GM23338 (cell line): ENCODE results near the gene TMEM59L. TPM values are rescaled to one million over a fixed set of nuclear protein-coding genes. Genes with fewer than 3 reads are reported as not detected.
A peak's percentile ranks its signal among the peaks of the same experiment; 100 is the strongest.

Experiments
- ATAC-seq: fragments of 200-7000 bp; cut with Tn5 transposase; 3 replicates; pipeline ENCODE4 v1.9.1; 2020
- DNase-seq: peaks from one replicate; pipeline ENCODE4 v3.0.0-alpha.2; 2015; ENCODE audit warnings: low spot score
- H2AFZ ChIP-seq: fragments of 200-600 bp; sonication (generic); 2 replicates; pipeline ENCODE4 v1.8.0; 2016; ENCODE audit warnings: antibody characterized with exemption, mild to moderate bottlenecking, moderate library complexity
- H3F3A ChIP-seq: fragments of 200-600 bp; sonication (generic); replicated peaks from 2 replicates; pipeline ENCODE4 v1.8.0; 2017; ENCODE audit warnings: antibody characterized with exemption, mixed run types, low read depth
- H3K27ac ChIP-seq: fragments of 200-600 bp; sonication (generic); 2 replicates; pipeline ENCODE4 v1.6.1; 2016; ENCODE audit warnings: low read depth
- H3K27me3 ChIP-seq: fragments of 200-600 bp; sonication (generic); 2 replicates; pipeline ENCODE4 v1.8.0; 2016; ENCODE audit warnings: mild to moderate bottlenecking, mixed run types, moderate library complexity; ENCODE audit not compliant: insufficient read depth
- H3K36me3 ChIP-seq: fragments of 200-600 bp; sonication (generic); 2 replicates; pipeline ENCODE4 v1.8.0; 2016; ENCODE audit warnings: mild to moderate bottlenecking; ENCODE audit not compliant: insufficient read depth
- H3K4me1 ChIP-seq: fragments of 200-600 bp; sonication (generic); 2 replicates; pipeline ENCODE4 v1.8.0; 2016; ENCODE audit warnings: mild to moderate bottlenecking, moderate library complexity; ENCODE audit not compliant: insufficient read depth
- H3K4me2 ChIP-seq: fragments of 200-600 bp; sonication (generic); 2 replicates; pipeline ENCODE4 v1.7.1; 2017; ENCODE audit warnings: mixed run types
- H3K4me3 ChIP-seq: fragments of 200-600 bp; sonication (generic); 2 replicates; pipeline ENCODE4 v1.6.1; 2016; ENCODE audit warnings: mixed run types
- H3K79me2 ChIP-seq: fragments of 200-600 bp; sonication (generic); replicated peaks from 2 replicates; pipeline ENCODE4 v1.8.0; 2017; ENCODE audit warnings: mild to moderate bottlenecking; ENCODE audit not compliant: insufficient read depth
- H3K9me2 ChIP-seq: fragments of 200-600 bp; sonication (generic); 2 replicates; pipeline ENCODE4 v1.8.0; 2017; ENCODE audit not compliant: insufficient read depth
- H4K20me1 ChIP-seq: fragments of 200-600 bp; sonication (generic); replicated peaks from 2 replicates; pipeline ENCODE4 v1.8.0; 2017; ENCODE audit warnings: mild to moderate bottlenecking; ENCODE audit not compliant: insufficient read depth
- H3K27ac Mint-ChIP-seq: 2 replicates; pipeline ENCODE4 v1.8.0; 2020; ENCODE audit warnings: inconsistent platforms, mild to moderate bottlenecking, moderate library complexity, mixed read lengths
- H3K27me3 Mint-ChIP-seq: 3 replicates; pipeline ENCODE4 v1.8.0; 2022; ENCODE audit warnings: low read depth, mild to moderate bottlenecking, moderate library complexity, mixed read lengths, inconsistent platforms; ENCODE audit not compliant: insufficient read depth, poor library complexity
- H3K36me3 Mint-ChIP-seq: 3 replicates; pipeline ENCODE4 v1.8.0; 2021; ENCODE audit warnings: low read depth, mild to moderate bottlenecking, inconsistent platforms, moderate library complexity, mixed read lengths
- H3K4me1 Mint-ChIP-seq: 3 replicates; pipeline ENCODE4 v1.8.0; 2020; ENCODE audit warnings: mild to moderate bottlenecking, inconsistent platforms, mixed read lengths
- H3K4me3 Mint-ChIP-seq: 3 replicates; pipeline ENCODE4 v1.8.0; 2021; ENCODE audit warnings: moderate library complexity, mild to moderate bottlenecking, inconsistent platforms, mixed read lengths
- H3K9me3 Mint-ChIP-seq: 3 replicates; pipeline ENCODE4 v1.8.0; 2020; ENCODE audit warnings: moderate library complexity, mild to moderate bottlenecking, inconsistent platforms, mixed read lengths
- CREB1 ChIP-seq: fragments of 250-450 bp; sonication (Bioruptor Pico); IDR thresholded peaks from 2 replicates; pipeline ENCODE4 v1.5.0; 2020; ENCODE audit warnings: low read depth, mild to moderate bottlenecking, moderate library complexity
- POLR2AphosphoS5 ChIP-seq: IDR thresholded peaks from 2 replicates; pipeline ENCODE4 v1.6.1; 2016; ENCODE audit warnings: antibody characterized with exemption, low read depth
- STAT1 ChIP-seq: IDR thresholded peaks from one replicate; pipeline ENCODE4 v1.6.1; 2016; ENCODE audit warnings: antibody characterized with exemption; ENCODE audit not compliant: unreplicated experiment
- ZNF331 ChIP-seq: fragments of 250-450 bp; sonication (Bioruptor Pico); IDR thresholded peaks from 2 replicates; pipeline ENCODE4 v1.5.0; 2020; ENCODE audit warnings: low read depth, mild to moderate bottlenecking, moderate library complexity
- polyA plus RNA-seq: library from polyadenylated mRNA; unstranded; fragments of >200 nt; fragmentation: Nextera tagmentation; extraction: Ambion mirVana; gene quantifications from 2 replicates; pipeline ENCODE4 v1.2.1, GENCODE V29; 2016
- total RNA-seq: library from RNA; depleted of rRNA; stranded (reverse); fragments of >200 nt; shearing (Covaris generic); gene quantifications from 2 replicates; pipeline ENCODE4 v1.2.3, GENCODE V29; 2014
- TF ChIP-seq, protein P1 (sequence below): IDR thresholded peaks from one replicate; pipeline ENCODE4 v1.6.1; 2018; ENCODE audit warnings: antibody characterized with exemption; ENCODE audit not compliant: unreplicated experiment
- TF ChIP-seq, protein P2 (sequence below), 2 experiments: fragments of 200-600 bp in 1 of 2; sonication (generic) in 1 of 2; conservative IDR thresholded peaks; 2 replicates each; pipeline versions ENCODE4 v1.5.1 to v1.6.1; 2016 to 2017; ENCODE audit warnings: antibody characterized with exemption in 2 of 2, low read depth in 2 of 2, mild to moderate bottlenecking in 2 of 2, moderate library complexity in 1 of 2
- TF ChIP-seq, protein P3 (sequence below): fragments of 250-450 bp; sonication (Bioruptor Pico); IDR thresholded peaks from 2 replicates; pipeline ENCODE4 v1.5.0; 2020; ENCODE audit warnings: mild to moderate bottlenecking, moderate library complexity

TMEM59L gene
- total and polyA plus RNA-seq, 2 experiments from 2014 or later, result 9.8 to 15.7 TPM

DNA sequence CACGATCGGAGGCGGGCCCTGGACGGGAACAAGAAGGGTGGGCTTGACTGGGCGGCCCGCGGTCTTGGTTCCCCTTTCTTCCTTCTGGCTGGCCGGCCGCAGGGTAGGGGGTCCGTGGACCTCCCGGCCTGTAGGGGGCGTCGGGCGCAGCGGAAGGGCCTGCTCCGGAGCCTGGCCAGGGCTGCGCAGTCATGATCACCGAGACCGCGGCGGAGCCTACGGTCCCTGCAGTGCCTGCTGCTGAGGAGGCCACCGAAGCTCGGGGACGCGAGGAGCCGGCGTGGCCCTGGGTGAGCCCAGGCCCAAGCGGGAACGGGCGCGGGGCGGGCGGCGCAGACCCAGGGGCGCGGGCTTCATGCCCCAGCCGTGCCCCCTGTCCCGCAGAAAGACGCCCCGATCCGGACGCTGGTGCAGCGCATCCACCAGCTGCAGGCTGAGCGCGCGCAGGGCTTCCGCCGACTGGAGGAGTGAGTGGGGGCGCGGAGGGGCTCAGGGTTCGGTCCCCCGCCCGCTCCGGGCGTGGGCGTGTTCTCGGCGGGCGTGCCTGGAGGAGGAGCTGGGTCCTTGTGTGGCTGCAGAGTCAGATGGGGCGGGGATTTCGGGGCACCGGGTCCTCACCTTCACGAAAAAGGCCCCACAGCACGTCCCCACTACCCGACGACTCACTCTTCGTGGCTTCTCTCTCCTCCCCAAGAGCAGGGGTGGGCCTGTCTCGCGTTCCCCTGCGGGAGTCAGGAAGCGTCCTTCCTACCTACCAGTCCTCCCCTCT, 23.9 kb upstream of the TMEM59L start, which contains the start of gene REX1BD (continued):
- TF ChIP-seq, protein P1, sequence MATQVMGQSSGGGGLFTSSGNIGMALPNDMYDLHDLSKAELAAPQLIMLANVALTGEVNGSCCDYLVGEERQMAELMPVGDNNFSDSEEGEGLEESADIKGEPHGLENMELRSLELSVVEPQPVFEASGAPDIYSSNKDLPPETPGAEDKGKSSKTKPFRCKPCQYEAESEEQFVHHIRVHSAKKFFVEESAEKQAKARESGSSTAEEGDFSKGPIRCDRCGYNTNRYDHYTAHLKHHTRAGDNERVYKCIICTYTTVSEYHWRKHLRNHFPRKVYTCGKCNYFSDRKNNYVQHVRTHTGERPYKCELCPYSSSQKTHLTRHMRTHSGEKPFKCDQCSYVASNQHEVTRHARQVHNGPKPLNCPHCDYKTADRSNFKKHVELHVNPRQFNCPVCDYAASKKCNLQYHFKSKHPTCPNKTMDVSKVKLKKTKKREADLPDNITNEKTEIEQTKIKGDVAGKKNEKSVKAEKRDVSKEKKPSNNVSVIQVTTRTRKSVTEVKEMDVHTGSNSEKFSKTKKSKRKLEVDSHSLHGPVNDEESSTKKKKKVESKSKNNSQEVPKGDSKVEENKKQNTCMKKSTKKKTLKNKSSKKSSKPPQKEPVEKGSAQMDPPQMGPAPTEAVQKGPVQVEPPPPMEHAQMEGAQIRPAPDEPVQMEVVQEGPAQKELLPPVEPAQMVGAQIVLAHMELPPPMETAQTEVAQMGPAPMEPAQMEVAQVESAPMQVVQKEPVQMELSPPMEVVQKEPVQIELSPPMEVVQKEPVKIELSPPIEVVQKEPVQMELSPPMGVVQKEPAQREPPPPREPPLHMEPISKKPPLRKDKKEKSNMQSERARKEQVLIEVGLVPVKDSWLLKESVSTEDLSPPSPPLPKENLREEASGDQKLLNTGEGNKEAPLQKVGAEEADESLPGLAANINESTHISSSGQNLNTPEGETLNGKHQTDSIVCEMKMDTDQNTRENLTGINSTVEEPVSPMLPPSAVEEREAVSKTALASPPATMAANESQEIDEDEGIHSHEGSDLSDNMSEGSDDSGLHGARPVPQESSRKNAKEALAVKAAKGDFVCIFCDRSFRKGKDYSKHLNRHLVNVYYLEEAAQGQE, result no peak
- TF ChIP-seq ZNF331, result no peak
- TF ChIP-seq STAT1, result no peak
- peak; percentile 47 for TF ChIP-seq CREB1 (CRISPR knock-in tag)
- TF ChIP-seq, protein P2, sequence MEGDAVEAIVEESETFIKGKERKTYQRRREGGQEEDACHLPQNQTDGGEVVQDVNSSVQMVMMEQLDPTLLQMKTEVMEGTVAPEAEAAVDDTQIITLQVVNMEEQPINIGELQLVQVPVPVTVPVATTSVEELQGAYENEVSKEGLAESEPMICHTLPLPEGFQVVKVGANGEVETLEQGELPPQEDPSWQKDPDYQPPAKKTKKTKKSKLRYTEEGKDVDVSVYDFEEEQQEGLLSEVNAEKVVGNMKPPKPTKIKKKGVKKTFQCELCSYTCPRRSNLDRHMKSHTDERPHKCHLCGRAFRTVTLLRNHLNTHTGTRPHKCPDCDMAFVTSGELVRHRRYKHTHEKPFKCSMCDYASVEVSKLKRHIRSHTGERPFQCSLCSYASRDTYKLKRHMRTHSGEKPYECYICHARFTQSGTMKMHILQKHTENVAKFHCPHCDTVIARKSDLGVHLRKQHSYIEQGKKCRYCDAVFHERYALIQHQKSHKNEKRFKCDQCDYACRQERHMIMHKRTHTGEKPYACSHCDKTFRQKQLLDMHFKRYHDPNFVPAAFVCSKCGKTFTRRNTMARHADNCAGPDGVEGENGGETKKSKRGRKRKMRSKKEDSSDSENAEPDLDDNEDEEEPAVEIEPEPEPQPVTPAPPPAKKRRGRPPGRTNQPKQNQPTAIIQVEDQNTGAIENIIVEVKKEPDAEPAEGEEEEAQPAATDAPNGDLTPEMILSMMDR (conservative IDR thresholded peaks at IDR 0.05; ENCODE audit: low read depth in 2 of 2), result peak; percentile 75 to 92

DNA sequence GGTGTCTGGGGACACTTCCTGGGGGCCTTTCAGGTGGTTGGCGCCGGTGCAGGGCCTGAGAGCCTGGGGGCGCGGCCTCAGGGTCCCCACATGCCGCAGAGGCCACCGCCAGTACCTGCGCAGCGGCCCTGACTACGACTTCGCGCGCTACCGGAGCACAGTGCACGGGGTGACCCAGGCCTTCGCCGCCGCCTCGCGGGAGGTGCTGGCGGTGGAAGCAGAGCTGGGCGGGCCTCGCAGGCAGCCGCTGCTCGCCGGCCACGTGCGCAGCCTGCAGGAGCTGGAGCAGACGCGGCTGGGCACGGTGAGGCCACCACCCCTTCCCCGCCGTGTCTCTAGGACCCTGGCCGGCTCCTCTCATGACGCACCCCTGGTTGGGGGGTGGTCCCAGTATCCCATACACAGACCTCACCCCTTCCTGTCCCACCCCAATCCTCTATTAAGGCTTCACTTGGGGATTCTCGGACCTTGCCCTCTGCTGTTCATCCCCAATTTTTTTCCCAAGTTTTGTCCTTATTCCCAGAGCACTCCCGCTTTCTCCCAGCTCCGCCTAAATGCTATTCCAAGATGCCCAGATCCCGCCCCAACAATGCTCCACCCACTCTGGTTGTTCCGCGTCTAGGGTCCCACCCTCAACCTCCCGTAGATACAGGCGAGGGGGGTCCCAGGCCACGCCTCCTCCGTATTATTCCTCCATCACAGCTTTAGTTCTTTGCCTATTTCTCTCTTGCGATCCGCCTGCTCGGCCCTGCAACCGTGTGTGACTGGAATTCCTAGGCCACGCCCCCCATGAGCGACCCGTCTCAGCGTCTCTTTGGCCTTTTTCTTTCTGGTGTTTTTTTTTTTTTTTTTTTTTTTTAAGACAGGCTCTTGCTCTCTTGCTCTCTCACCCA, 23.0 kb upstream of the TMEM59L start:
- Histone ChIP-seq H3F3A (peaks cover 35% of the 10 kb centered on the region), H4K20me1 (no peaks in the 10 kb centered on the region; the same call in 1 of the 2 replicates), H3K4me1 (peaks cover 17% of the 10 kb centered on the region), H3K4me3 (peak overlapping the region; percentile 91), H3K4me2 (peak overlapping the region; percentile 75), H3K27me3 (no peaks in the 10 kb centered on the region), H3K9me2 (no peaks in the 10 kb centered on the region), H3K79me2 (peaks cover 3% of the 10 kb centered on the region; the same call in 1 of the 2 replicates), H2AFZ (peak overlapping the region; percentile 97; the same call in 1 of the 2 replicates), H3K36me3 (no peaks in the 10 kb centered on the region; the same call in 1 of the 2 replicates), H3K27ac (peak overlapping the region; percentile 89)
- Mint-ChIP-seq H3K27ac (peak overlapping the region; percentile 99), H3K27me3 (peaks cover 34% of the 10 kb centered on the region), H3K4me1 (peaks cover 26% of the 10 kb centered on the region), H3K4me3 (peak overlapping the region; percentile 86), H3K9me3 (0 out of 3 replicates have a peak, but pooled peaks cover 4% of the 10 kb centered on the region), H3K36me3 (peaks cover 17% of the 10 kb centered on the region)
- ATAC-seq (peak; percentile 21), DNase-seq (peak; percentile 88)
- TF ChIP-seq CREB1 (CRISPR knock-in tag), result 0 out of 2 replicates have a peak, but pooled peaks have one; percentile 7
- TF ChIP-seq, protein P3, sequence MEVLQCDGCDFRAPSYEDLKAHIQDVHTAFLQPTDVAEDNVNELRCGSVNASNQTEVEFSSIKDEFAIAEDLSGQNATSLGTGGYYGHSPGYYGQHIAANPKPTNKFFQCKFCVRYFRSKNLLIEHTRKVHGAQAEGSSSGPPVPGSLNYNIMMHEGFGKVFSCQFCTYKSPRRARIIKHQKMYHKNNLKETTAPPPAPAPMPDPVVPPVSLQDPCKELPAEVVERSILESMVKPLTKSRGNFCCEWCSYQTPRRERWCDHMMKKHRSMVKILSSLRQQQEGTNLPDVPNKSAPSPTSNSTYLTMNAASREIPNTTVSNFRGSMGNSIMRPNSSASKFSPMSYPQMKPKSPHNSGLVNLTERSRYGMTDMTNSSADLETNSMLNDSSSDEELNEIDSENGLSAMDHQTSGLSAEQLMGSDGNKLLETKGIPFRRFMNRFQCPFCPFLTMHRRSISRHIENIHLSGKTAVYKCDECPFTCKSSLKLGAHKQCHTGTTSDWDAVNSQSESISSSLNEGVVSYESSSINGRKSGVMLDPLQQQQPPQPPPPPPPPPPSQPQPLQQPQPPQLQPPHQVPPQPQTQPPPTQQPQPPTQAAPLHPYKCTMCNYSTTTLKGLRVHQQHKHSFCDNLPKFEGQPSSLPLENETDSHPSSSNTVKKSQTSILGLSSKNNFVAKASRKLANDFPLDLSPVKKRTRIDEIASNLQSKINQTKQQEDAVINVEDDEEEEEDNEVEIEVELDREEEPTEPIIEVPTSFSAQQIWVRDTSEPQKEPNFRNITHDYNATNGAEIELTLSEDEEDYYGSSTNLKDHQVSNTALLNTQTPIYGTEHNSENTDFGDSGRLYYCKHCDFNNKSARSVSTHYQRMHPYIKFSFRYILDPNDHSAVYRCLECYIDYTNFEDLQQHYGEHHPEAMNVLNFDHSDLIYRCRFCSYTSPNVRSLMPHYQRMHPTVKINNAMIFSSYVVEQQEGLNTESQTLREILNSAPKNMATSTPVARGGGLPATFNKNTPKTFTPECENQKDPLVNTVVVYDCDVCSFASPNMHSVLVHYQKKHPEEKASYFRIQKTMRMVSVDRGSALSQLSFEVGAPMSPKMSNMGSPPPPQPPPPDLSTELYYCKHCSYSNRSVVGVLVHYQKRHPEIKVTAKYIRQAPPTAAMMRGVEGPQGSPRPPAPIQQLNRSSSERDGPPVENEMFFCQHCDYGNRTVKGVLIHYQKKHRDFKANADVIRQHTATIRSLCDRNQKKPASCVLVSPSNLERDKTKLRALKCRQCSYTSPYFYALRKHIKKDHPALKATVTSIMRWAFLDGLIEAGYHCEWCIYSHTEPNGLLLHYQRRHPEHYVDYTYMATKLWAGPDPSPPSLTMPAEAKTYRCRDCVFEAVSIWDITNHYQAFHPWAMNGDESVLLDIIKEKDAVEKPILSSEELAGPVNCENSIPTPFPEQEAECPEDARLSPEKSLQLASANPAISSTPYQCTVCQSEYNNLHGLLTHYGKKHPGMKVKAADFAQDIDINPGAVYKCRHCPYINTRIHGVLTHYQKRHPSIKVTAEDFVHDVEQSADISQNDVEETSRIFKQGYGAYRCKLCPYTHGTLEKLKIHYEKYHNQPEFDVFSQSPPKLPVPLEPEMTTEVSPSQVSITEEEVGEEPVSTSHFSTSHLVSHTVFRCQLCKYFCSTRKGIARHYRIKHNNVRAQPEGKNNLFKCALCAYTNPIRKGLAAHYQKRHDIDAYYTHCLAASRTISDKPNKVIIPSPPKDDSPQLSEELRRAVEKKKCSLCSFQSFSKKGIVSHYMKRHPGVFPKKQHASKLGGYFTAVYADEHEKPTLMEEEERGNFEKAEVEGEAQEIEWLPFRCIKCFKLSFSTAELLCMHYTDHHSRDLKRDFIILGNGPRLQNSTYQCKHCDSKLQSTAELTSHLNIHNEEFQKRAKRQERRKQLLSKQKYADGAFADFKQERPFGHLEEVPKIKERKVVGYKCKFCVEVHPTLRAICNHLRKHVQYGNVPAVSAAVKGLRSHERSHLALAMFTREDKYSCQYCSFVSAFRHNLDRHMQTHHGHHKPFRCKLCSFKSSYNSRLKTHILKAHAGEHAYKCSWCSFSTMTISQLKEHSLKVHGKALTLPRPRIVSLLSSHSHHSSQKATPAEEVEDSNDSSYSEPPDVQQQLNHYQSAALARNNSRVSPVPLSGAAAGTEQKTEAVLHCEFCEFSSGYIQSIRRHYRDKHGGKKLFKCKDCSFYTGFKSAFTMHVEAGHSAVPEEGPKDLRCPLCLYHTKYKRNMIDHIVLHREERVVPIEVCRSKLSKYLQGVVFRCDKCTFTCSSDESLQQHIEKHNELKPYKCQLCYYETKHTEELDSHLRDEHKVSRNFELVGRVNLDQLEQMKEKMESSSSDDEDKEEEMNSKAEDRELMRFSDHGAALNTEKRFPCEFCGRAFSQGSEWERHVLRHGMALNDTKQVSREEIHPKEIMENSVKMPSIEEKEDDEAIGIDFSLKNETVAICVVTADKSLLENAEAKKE (CRISPR knock-in tag), result no peak
- peak; percentile 20 for TF ChIP-seq POLR2AphosphoS5
- no peak for TF ChIP-seq STAT1
